Occipital lobe (tissue), 2 donors: Measurements from ENCODE around the gene FBN1. TPM values are rescaled to one million over a fixed set of nuclear protein-coding genes. Genes with fewer than 3 reads are reported as not detected.

ENCODE experiments used
- DNase-seq: peaks from one replicate; lab custom pipeline; 2025; lab: John Stamatoyannopoulos, UW
- total RNA-seq: library from RNA; depleted of rRNA; stranded (reverse); fragments of >200 nt; gene quantifications from one replicate; pipeline ENCODE4 v1.2.3, GENCODE V29; 2014

The FBN1 gene
- total RNA-seq, 1 donor from 2014 or later, result 27.9 TPM

DNA sequence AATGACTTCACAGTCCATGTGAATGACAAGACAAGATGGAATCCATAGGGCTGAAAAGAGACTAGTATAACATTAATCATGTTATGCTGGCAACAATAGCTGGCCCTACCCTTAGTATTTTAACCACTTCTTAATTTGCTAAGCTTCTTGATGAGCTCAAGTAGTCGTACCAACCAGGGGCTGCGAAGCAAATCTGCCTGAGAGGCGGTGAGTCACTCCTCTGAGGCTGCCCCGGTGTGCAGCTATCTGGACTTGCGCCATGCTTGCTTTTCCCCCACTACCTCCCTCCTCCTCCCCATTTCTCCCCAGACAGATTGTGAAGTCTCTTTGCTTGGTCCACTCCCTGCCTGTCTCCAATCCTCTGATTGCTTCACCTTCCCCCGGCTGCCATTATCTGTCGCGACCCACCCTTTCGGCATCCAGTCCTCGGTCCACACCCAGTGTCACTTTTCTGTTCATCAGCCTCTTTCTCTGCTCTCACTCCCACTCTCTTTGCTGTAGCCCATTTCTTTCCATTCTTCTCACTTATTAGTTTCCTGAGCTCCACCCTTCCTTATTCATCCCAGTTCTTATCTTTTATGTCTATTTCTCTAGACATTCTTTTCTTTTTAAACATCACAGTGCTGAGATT lies 271.6 kb downstream of the FBN1 start:
- DNase-seq, result no peak

DNA sequence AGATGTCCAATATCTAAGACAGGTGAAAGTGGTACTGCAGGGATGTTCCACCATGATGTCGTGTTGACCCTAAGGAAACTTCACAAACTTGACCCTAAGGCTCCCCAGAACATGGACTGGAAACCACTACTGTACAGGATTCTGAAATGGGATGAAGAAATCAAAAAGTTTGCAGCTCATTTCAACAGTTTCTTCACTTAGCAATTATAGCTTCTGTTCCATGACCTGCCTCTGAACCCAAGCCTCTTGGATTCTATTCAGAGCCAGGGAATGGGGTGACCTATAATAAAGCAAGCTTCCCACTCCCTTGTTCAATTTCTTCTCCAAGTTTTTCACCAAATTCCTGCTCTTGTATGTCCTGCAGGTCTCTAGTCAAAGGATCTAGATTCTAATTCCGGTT lies 273.5 kb downstream of the FBN1 start:
- no peak for DNase-seq

DNA sequence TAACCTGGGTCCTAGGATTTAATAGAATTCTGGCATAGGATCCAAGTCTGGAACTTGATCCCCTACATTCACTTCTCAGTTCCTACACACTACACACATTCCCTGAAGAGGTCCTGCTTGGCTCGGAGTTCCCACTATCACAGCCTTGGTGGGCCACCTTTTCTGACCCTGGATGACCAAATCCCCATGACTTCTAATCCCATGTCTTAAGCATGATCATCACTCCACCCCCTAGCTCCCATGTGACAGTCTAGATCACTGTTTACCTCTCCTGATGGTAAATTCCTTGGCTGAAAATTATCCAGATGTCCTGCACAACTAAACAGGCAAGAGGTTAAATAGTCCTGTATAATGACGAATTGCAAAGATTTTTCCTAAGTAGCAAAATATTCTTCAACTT lies 274.0 kb downstream of the FBN1 start:
- no peak for DNase-seq

DNA sequence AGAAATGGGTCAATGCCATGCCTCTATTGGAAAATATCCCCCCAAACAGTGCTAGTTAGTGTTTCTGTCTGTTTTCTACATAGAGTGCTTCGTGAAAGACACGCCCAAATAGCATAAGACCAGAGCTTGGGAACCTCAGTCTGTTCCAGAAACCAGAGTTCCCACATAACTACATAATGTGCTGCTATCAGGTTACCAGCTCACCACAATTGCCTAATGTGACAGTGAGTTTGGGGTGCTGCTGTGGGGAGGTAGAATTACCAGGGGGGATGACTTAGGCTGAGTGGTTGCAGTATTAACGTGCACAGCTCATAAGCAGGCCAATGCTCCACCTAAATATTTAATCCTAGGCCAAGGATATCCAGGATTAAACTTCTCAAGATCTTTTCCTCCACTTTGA lies 275.0 kb downstream of the FBN1 start:
- no peak for DNase-seq

DNA sequence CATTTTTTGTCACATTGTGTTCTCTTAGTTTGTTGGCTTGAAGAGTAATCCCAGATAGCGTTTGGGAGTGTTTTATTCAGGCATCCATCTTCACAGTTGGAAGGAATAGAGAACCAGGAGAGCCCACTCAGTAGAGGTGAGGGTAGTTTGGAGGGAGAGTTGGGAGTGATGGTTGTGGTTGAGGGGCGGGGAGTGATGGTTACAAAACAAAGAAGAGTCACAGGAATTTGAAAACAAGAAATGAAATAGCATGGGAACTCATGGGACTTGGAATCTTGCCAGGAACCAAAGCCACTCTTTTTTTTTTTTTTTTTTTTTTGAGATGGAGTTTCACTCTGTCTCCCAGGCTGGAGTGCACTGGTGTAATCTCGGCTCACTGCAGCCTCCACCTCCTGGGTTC lies 278.0 kb downstream of the FBN1 start:
- DNase-seq, result no peak

DNA sequence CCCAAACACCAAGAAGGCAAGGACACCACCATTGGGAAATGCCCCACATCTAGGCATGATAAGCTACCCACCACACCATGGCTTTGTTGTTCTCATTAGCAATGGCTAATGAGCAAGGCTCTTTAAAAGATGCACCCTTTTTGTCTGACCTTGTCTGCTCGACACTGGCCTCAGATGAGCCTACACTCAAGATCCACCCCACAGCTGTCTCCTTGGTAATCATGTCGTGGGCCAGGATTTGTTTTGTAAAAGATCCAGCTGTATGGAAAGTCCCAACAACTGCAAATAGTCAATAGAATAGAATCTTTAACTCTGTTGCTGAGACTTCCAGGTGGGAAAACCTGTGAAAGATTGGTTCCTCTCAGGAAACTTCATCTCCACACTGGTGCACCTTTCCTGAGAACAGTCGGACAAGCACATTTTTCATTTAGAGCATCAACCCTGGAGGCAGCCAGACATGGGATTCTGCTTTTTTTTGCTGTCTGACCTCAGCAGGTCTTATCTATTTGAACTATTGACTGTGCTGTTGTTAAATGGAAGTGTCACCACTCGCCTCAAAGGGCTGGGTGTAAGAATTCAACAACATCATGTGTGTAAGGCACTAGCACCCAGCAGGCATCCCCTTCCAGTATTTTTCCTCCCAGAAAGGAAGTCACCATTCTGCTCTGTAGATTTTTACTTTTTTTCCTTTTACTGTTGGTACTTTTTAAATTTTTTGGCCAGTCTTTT lies 278.8 kb downstream of the FBN1 start:
- no peak for DNase-seq

DNA sequence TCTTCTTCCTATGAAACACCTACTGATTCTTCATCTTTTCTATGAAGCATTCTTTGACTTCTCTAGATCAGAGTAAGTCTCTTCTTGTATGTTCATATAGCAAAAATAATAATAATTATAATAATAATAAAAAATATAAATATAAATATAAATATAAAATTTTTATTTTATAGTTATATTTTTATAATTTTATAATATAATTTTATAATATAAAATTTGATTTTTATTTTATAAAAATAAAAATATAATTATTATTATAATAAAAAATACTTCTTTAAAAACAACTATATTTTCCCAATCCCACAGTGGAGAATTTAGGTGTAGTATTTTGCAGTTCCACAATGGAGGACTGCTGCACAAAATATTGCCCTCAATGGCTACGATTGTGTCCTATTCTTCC lies 279.9 kb downstream of the FBN1 start:
- DNase-seq, result no peak

DNA sequence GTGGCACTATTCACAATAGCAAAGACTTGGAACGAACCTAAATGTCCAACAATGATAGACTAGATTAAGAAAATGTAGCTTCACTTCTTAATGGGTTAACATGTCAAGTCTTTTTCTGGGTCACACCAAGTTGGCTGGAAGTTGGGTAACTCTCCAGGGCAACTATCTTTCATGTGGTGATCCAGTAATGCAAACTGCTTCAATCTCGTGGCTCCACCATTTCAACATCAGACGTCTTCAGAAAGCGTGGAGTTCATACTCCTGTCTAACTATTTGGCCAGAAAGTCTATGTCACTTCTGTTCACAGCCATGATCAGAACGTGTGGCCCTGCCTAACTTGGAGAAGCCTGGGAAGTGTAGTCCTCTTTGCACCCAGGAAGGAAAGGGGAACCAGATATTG lies 282.0 kb downstream of the FBN1 start:
- no peak for DNase-seq

DNA sequence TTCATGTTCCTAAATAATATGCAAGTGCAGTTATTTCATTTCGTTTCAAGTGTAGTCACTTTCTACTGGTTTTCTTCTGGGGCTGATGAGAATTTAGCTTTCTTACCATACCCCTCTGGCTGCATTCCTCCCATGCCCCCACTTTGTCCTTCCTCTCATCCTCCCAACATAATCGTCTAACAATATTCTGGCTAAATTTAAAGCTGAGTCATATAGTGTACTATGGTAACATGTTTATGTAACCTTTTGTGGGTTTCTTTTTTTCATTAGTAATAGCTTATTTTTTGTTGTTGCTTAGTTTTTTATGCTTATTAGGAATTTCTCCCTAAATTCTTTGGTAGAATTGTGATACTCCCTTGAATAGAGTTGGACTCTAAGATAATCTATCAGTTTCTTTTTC lies 283.8 kb downstream of the FBN1 start:
- DNase-seq, result no peak

DNA sequence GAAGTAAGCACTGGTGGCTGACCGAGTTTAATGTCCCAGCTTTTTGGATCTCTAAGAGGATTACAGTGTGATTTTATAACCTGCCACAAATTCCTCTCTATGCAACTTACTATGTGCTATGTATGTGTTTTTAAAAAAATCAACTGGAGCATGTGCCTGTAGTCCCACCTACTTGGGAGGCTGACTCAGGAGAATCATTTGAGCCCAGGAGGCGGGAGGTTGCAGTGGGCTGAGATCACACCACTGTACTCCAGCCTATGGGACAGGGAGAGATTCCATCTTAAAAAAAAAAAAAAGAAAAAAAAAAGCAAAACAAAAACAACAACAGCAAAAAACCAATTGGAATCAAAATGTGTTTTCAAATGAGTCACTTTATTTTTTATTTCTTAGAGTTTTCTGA lies 284.7 kb downstream of the FBN1 start:
- DNase-seq, result no peak

Other genes starting within 250 kb of the FBN1 start
- 2.7 TPM for gene CEP152, start 165.4 kb upstream of the FBN1 start, total RNA-seq
- gene EID1, start 232.4 kb upstream of the FBN1 start, total RNA-seq, result 215 TPM